ENCODE measurements around the gene GNAQ.
"Not testable (repeated sequence)": the region's sequence is repeated elsewhere in the genome, so short reads cannot be mapped to it uniquely, and the experiment has no call there.

The GNAQ gene

DNA sequence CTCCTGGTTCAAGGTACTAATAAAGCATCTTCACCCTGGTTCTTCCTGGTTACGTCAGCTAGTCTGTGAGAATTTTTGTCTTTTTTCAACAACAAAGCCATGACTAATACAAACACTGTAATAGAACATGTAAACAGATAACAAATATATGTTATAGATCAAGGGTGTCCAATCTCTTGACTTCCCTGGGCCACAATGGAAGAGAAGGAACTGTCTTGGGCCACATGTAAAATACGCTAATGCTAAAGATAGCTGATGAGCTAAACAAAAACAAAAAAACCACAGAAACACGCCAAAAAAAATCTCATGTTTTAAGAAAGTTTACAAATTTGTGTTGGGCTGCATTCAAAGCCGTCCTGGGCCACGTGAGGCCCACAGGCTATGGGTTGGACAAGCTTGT lies 259.0 kb downstream of the GNAQ start:
- no peak for DNase-seq (ENCODE audit: low read depth in 2 of 2)

DNA sequence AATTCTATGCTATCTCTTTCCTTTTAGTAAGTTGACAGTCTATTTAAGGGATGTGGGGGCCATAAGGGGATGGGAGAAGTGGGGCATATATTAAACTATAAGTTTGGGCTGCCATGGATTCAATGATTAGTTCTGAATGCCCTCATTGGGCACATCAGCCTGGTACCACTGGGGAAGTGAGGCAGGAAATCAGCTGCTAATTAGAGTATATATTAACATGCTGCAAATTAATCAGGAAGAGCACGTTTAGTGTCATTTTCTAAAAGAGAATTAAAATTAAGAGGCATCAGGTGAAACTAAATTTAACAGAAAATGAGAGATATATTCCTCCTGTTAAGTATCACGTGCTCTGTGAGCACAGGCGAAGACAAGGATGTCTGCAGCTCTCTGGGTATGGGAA lies 260.4 kb downstream of the GNAQ start:
- DNase-seq (ENCODE audit: low read depth in 2 of 2): no peak

DNA sequence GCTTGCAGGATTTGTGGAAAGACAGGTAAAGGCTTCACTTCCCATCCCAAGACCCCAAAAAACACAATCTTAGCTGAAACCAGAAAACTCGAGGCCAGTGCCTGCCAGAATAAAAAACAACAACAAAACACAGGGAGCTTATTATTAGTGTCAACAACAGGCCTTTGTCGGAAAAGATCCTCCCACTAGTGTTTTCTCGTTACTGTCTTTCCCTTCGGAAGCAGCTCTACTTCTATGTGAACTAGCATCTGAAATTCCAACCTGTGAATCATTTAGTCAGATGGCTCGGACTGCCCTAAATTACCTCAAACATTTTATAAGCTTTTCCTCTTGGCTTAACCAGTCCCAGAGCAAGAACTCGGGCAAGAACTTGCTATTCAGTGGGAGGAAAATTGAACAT lies 261.3 kb downstream of the GNAQ start:
- DNase-seq (ENCODE audit: low read depth in 2 of 2): no peak

DNA sequence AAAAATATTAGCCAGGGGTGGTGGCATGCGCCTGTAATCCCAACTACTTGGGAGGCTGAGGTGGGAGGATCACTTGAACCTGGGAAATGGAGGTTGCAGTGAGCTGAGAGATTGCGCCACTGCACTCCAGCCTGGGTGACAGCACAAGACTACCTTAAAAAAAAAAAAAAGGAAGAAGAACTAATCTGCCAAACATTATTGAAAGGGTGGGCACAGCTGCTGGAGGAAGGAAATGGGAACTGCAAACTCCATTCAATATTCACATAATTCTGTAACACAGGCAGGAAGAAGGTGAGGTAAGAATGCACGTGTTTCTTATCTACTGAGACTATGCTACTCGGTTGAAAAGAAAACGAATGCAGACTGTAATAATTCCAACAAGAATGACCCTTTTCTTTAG lies 262.4 kb downstream of the GNAQ start:
- DNase-seq (ENCODE audit: low read depth in 2 of 2): no peak

DNA sequence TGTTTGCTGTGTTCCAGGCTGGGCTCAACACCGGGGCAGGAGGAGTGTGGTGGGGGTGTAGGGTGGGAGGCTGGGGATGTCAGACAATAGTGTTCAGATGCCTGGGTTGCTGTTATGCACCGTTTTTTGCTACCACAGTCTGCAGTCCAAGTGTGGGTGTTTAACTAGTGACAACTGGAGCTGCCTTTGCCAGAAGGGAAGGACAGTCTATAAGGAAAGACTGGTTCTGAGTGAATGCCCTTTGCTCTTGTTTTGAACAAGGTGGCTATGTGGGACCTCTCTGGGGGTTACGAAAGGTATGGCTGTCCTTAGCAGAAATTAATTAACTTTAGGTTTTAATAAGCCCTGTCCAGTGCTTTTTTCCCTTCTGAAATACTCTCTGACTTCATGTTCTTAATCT lies 265.0 kb downstream of the GNAQ start:
- DNase-seq (ENCODE audit: low read depth in 2 of 2): no peak

DNA sequence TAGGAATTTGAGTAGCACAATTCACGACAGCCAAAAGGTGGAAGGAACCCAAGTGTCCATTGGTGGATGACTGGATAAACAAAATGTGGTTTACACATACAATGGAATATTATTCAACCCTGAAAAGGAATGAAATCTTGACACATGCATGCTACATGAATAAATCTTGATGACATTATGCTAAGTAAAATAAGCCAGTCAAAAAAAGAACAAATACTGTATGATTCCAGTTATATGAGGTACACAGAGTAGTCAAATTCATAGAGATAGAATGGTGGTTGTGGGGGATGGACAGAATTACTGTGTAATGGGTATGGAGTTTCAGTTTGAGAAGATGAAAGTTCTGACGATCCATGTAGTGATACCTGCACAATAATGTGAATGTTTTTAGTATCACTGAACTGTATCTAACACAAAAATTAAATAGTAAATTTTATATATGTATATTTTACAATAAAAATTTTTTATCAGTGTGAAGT lies 265.8 kb downstream of the GNAQ start:
- DNase-seq (ENCODE audit: low read depth in 2 of 2): no peak

DNA sequence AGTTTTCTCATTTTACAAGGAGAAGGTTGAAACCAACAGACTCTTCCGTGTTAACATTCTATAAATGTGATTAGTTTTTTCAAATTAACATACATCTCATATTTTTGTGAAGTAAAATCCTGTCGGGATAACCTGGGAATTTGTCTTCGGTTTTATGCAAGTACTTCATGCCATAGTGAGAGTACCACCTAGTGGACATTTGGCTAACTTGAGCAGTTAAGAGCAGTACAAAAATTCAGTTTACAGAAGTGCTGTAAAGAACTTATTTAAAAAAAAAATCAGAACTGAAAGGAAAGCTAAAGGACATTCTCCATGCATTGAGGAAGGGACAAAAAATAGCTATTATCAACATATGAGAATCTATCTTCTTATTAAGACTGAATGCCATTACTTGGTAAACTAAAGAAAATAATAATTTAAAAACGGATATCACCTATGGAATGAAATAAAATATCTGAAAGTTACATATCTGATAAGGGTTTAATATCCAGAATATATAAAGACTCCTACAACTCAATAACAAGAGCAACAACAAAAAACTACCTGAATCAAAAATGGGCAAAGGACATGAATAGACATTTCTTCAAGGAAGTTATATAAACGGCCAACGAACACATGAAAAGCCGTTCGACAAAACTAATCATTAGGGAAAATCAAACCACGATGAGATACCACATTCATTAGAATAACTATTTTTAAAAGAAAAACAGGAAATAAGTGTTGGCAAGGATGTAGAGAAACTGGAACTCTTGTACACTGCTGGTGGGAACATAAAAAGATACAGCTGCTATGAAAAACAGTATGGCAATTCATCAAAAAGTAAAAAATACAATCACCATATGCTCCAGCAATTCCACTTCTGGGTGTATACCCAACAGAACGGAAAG lies 266.5 kb downstream of the GNAQ start:
- DNase-seq (ENCODE audit: low read depth in 2 of 2): no peak

DNA sequence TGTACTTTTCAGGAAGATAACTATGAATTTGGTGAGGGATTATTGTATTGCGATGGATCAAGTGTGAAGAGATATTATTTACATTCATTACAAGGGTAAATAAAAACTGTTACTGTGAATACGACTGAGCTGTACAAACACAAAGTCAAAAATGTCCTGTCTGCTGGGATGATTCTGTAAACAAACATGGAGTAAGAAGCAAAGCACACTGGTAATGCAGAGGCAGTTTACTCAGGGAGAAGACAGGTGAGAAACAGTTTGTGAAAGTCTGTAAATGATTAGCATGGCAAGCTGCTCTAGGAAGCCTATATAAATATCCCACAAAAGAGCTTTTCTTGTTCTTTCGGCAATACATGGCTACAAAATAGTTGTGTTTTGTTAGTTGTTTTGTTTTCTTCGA lies 268.0 kb downstream of the GNAQ start:
- no peak for DNase-seq (ENCODE audit: low read depth in 2 of 2)

DNA sequence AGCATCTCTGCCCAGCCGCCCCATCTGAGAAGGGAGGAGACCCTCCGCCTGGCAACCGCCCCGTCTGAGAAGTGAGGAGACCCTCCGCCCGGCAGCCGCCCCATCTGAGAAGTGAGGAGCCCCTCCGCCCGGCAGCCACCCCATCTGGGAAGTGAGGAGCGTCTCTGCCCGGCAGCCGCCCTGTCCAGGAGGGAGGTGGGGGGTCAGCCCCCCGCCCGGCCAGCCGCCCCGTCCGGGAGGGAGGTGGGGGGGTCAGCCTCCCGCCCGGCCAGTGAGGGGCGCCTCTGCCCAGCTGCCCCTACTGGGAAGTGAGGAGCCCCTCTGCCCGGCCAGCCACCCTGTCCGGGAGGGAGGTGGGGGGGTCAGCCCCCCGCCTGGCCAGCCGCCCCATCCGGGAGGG lies 270.7 kb downstream of the GNAQ start:
- DNase-seq (ENCODE audit: low read depth in 2 of 2): not testable (repeated sequence)

DNA sequence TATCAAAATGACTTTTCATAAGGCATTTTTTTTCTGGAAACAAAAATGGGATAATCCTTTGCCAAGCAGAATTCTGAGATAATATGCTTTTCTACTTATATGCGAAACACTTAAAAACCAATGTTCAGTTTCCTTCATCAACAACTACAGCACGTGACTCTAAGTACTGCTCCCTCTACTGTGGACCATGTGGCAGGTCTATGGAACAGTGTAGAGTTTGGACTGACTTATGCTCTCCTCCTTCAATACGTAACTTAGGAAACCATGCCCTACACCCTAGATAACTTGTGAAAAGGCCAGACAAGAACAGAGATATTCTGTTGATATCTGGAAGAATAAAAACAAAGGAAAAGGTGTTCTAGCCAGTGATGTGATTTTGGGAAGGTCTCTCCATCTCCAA lies 272.2 kb downstream of the GNAQ start:
- no peak for DNase-seq (ENCODE audit: low read depth in 2 of 2)

DNA sequence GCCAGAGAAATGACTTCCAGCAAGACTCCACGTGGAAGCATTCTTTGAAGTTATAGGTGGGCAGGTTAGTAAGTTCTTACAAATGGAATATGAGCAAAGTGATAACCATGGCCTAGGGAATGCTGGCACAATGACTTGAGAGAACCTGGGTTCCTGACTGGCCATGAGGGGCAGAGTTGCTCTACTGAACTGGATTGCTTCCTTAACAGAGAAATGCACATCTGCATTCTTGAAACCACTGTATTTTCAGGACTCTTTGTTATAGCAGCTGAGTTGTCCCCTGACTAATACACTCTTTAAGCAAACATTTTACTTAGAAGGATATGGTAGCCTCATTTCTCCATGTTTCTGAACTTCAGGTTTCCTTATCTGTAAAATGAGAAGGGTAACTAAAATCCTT lies 275.2 kb downstream of the GNAQ start:
- no peak for DNase-seq (ENCODE audit: low read depth in 2 of 2)

DNA sequence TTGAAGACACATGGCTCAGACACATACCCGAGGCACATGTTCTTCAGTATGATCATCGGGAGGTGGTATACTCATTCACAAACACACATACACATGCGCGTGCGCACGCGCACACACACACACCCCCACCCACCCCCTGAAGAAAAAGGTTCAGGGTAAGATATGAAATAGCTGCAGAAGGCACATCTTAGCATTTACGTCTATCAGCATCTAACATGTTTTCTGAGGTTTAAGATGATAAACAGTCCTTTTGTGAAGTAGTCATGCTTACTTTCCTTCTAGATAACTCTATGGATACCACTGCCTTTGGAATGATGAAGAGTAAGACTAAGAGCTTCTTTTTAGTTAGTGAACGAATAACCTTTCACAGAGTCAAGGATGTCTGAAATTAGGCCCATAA lies 278.4 kb downstream of the GNAQ start:
- DNase-seq (ENCODE audit: low read depth in 2 of 2): no peak

DNA sequence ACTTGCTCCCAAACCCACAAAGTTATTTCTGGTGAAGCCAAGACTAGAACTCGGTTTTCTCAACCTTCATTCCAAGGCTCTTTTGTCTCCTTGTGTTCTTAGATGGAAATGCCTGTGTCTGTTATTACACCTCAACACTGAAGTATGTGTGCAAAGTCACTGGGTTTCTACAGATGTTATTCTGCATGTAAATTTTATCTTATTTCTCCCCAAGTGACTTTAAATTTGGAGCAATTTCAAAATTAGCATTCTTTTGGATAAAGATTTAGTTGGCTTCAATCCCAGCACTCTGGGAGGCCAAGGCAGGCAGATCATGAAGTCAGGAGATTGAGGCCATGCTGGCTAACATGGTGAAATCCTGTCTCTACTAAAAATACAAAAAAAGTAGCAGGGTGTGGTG lies 279.1 kb downstream of the GNAQ start:
- DNase-seq (ENCODE audit: low read depth in 2 of 2): no peak

DNA sequence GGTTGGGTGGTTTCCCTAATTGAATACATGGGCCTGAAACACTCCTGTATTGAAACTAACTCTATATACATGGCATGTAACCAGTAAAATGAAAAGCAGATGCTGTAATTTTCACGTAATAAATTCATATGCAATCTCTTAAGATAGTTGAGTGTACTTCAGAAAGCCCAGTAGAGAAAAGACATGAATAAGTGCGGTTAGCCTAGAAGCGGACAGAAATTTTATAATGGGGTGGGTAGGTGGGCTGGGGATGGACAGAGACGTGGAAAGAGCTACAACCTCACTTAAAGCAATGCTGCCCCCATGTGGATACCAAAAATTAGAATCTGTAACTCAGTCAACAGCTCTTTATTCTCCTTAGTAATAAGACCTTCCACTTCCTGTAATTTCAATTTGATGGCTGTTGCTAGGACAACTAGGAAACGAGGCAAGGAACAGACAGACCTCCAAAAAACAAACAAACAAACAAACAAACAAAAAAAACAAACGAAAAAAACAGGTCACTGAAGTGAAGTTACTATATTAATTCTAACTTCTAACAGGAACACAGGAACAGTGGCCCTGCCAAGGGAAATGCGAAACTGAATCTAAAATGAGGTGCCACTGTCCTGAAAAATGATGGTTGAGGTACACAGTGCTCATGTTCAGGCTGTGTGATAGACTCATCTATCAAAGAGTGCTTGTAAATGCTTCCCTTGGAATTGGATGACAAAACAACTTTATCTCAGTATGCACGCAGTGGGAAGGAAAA lies 280.1 kb downstream of the GNAQ start:
- DNase-seq (ENCODE audit: low read depth in 2 of 2): no peak

DNA sequence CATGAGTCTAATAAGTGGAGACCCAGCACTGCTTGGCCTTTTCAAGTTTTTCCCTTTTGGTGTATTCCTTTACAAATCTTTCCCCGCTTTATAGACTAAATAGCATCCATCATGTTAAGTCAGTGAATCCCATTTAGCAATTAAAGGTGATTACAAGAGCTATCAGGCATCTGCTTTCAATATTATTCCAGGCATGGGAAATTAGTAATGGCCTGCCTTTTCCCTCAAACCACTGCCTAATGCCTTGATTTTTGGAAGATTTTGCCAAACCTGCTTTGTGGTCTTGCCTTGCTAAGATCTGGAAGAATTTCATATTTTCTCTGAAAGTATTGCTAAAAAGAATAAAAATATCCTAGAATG lies 280.6 kb downstream of the GNAQ start:
- no peak for DNase-seq (ENCODE audit: low read depth in 2 of 2)

DNA sequence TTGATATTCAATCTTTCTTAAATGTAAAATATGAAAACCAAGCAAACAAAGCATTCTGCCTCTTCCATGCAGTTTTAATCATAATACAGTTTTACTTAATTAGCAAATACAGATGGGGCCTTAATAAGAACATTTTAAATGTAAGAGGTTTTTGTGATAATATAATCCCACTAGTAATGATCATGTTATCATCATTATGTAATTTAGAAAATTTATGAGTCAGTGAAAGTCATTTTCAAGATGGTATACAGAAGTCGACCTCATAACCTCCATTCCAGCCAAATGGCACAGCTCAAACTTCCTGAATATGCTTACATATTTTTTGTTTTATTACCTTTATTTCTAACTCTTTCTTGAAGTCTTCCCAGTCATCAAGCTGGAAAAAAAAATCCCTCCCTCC lies 281.3 kb downstream of the GNAQ start:
- DNase-seq (ENCODE audit: low read depth in 2 of 2): no peak

DNA sequence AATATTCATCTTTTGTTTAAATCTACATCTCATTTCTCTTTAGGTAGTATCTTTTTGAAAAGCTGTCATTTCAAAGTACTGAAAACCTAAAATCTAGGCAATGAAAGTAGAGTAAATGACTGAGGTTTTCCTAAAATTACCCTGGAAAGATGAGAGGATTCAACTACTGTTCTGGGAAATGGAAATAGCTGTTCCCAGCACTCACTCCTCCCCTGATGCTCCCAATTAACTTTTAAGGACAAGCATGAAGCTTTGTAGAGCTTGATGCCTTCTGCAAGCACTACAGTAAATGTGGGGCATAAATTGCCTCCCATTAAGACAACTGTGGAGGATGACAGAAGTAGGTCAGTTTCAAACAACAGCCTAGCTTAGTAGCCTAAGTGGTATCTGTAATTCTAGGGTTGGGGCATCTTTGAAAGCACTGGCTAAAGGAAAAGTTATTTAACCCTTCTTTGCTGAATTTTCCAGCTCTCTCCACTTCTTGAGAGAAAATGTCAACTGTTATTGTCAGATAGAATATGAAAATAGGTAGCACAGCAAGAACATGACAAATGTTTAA lies 283.3 kb downstream of the GNAQ start:
- DNase-seq (ENCODE audit: low read depth in 2 of 2): no peak

DNA sequence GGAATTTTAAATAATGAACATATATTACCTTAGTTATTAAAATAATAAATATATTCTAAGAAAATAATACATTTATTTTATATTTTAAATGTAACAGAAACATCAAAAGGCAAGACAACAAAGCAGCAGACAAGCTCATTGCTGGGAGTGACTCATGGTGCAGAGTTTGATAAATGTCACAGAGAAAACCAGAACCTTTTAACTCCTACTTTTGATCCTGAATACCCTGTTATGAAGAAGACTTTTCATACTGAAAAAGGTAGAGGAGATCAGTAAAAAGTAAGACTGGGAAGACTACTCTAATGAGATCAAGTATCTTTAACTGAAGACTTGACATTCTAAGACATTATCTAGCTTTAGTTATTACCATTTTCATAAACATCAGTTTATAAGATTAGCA lies 284.4 kb downstream of the GNAQ start:
- no peak for DNase-seq (ENCODE audit: low read depth in 2 of 2)

DNA sequence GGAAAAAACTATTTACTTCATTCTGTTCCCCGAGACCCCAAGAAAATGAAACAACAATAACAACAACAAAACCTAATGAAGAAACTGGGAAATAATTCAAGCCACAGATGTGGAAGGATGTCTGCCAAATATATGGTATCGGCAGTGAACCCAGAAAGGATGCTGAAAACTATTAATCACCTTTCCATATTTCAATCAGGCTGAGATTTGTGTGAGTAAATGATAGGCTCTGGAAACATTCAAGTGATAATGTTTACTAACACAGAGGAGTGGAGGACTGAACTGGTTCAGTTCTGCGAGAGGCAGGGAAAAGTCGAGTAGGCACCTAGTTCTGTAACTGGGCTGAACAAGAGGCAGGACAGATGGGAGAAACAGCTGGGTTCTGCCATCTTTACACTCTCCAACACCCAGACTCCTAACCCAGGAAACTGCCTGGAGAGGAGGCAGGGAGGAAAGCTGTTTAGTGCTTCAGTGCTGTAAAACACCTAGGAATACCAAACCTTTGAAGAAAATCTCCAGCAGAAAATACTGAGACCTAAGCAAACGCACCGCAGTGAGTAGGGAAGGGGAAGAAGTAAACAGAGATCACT lies 286.7 kb downstream of the GNAQ start:
- DNase-seq (ENCODE audit: low read depth in 2 of 2): no peak

DNA sequence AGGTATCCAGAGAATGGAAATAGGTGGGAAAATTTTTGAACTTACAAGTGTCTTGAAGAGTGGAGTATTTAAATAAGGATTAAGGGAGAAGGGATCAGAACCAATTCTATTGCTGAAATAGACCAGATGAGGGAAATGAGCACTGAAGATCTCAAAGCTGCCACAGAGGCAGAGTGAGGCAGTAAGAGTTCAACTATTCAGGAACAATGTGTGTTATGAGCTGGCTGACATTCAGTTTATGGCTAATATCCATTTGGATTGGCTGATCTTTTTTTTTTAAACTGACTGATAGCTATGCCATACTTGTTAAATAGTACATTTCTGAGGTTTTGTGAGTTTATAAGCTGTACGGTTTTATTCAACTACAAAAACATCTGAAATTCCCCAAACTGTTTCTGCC lies 288.2 kb downstream of the GNAQ start:
- no peak for DNase-seq (ENCODE audit: low read depth in 2 of 2)

DNA sequence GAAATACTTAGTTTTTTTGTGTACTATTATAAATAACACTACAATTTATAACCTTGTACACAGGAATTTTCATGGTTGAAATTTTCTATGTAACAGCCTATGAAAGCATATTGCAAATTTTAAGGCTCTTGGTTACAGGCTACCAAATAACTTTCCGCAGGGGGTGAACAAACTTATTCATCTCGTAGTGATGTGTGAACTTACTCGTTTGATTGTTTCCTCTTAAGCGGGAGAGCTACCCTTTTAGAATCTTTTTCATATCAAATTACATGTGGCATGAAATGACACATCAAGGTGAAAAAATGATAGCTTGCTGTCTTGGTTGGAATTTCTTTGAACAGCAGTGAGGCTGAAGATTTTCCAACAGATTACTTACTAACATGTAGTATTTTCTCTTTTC lies 292.7 kb downstream of the GNAQ start:
- no peak for DNase-seq (ENCODE audit: low read depth in 2 of 2)

DNA sequence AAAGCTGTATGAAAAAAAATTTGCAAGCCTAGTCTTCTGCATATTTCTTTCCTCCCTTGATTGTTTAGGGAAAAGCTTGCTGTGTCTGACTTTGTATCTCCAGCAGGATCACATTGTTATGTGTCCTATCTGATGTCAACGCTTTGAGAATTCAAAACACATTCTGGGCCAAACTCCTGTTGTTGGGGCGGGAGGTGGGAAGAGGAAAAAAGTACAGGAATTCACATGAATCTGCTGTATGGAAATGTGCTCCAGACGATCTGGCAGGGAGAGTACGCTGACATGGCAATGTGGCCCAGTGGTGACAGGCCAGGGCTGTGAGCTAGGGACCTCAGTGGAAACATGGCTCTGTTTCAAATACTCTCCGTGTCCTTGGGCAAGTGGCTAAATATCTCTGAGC lies 296.1 kb downstream of the GNAQ start:
- DNase-seq (ENCODE audit: low read depth in 2 of 2): no peak

DNA sequence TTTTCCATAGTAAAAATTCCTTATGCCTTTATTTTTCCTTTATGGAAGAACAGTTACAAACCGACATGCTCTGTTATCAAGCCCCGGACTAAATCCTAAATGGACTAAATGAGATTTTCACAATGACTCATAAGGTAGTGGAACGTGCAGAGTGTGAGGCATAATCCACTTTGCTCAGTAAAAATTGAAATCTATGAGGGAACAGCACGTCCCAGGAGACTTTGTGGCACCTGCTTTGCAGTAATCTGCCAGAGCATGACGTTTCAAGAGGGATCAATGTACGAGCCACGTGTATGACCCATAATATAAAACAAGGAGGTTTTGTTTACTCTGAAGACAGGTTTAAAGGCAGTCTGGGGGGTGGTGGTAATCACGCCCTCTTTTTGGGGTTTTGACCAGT lies 299.7 kb downstream of the GNAQ start:
- DNase-seq (ENCODE audit: low read depth in 2 of 2): no peak
